GM21529 (cell line): ENCODE measurements around the gene SPEG.

Experiments used
- ATAC-seq: cut with Tn5 transposase; IDR thresholded peaks from one replicate; pipeline ENCODE4 v1.9.1; 2021; ENCODE audit not compliant: unreplicated experiment

The SPEG gene

GRCh38 chr2:219459460-219460311 is 25.0 kb downstream of the SPEG start:
- peak; percentile 69 for ATAC-seq

DNA sequence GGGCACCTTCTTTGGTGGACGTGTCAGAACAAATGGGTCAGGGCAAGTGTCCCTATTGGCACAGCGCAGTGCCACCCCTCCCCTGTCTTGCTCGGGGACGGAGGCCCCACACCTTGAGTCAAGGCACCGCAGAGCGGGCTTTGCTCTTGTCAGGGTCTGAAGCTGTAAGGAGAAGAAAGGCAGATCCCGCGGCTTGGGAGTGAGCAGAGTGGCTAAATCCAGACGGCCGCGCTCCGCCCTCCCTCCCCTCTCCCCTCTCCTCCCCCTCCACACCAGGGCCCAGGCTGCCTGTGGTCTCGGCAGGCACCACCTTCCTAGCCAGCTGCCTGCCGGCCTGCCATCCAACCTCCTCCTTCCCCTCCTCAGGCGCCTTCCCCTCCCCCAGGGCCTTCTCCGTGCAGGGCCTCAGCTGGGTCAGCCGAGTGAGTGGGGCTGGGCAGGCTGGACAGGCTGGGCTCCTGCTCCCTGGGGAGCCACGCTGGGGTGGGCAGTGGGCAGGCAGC is 25.8 kb downstream of the SPEG start:
- ATAC-seq, result no peak

DNA sequence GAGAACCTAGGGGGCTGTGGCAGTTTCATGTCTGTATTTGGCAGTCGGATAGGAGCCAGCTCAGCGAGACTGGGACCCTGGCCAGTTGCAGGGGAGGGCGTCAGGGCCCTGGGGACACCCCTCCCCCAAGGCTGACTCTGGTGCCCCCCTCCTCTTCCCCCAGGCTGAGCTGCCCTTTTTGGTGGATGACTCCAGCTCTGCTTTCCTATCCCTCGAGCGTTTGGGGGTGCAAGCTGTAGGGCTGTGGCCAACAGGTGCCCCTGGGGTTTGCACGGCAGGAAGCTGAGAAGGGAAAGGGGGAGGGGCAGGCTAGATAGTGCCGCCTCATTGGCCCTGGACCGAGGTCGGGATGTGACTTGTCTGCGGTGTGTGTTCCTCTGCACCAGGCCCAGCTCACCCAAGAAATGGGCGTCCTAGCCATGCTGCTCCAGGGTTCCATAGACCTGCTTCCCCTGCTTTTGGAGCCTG is 26.4 kb downstream of the SPEG start:
- no peak for ATAC-seq

- no peak for ATAC-seq
Observed at GRCh38 chr2:219461669-219462068, 27.0 kb downstream of the SPEG start.

- no peak for ATAC-seq
Observed at GRCh38 chr2:219462349-219462748, 27.7 kb downstream of the SPEG start.

DNA sequence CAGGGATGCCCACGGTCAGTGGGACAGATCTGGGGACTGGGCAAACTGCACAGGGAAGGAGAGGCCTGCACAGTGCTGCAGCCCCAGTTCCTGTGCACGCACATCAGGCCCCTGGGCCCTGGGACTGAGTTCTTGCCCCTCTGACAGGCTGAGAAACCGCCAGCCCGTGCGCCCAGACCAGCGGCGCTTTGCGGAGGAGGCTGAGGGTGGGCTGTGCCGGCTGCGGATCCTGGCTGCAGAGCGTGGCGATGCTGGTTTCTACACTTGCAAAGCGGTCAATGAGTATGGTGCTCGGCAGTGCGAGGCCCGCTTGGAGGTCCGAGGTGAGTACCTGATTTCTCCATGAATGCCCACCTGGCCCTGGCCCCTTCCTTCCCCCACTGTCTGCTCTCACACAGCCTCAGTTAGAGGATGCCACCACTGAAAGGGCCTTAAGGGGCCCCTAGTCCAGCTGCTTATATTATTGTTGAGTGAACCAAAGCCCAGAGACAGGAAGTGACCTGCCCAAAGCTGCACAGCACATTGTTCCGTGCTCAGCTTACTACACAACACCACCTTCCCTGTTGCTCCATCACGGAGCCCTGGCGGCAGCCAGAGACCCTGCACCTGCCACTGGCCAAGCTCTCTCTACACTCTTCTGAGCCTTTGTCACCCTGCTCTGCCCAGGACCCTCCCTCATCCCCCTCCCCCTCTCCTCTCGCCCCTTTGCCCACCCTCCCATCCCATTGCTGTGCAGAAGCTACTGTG is 29.8 kb downstream of the SPEG start:
- ATAC-seq, result no peak

DNA sequence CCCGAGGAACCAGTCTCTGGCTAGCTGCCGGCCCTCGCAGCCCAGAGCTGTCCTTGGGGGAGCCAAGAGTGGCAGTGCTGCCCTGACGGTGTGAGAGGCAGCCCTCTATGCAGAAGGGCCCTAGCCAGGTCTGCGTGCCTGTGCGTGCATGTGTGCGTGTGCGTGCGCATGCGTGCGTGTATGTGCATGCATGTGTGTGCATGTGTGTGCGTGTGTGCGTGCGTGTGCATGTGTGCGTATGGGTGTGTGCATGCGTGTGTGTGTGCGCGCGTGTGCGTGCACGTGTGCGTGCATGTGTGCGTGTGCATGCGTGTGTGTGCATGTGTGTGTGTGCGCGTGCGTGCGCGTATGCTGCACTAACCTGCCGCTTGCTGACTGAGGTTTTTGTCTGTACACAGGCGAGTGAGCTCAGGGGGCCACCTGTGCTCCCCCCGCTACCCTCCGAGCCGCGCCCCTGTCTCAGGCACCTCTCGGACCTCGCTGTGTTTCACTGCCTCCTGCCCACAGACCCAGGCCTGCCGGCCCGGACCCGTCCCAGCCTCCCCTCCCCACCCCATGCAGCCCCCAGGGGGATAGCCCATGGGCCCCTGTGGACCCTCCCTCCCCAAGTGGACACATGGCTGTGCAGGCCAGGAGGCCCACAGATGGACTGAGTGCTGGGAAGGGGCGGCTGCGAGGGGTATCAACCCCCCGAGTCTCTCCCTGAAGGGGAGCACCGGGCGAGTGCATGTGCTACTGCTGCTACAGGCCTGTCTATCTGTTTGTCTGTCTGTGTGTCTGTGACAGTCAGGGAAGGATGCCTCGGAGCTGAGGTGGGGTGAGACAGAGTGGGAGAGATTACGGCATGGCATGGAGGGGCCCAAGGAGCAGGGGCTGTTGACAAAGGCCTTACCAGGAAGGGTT is 31.3 kb downstream of the SPEG start:
- no peak for ATAC-seq

- ATAC-seq, result no peak
Observed at GRCh38 chr2:219466816-219467735, 32.4 kb downstream of the SPEG start.

GRCh38 chr2:219467736-219468075 is 33.1 kb downstream of the SPEG start:
- no peak for ATAC-seq

DNA sequence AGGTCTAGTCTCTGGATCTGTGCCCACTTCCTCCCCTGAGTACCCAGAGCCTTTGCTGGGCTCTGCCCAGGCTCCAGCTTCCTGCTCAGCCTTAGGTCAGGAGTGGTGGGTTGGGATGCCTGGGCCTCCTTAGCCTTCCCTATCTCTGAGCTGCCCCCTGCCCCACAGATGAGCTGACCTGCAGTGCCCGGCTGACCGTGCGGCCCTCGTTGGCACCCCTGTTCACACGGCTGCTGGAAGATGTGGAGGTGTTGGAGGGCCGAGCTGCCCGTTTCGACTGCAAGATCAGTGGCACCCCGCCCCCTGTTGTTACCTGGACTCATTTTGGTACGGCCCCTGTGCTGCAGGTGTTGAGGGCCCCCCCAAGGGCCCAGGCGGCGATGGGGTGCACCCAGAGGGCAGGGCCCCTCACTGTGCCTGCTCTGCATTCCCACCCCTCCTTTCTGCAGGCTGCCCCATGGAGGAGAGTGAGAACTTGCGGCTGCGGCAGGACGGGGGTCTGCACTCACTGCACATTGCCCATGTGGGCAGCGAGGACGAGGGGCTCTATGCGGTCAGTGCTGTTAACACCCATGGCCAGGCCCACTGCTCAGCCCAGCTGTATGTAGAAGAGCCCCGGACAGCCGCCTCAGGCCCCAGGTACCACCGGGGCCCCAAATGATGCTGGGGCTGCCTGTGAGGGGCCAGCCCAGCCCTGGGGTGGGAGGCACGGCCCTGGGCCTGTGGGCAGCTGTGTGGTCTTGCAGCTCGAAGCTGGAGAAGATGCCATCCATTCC is 34.0 kb downstream of the SPEG start:
- ATAC-seq, result no peak

DNA sequence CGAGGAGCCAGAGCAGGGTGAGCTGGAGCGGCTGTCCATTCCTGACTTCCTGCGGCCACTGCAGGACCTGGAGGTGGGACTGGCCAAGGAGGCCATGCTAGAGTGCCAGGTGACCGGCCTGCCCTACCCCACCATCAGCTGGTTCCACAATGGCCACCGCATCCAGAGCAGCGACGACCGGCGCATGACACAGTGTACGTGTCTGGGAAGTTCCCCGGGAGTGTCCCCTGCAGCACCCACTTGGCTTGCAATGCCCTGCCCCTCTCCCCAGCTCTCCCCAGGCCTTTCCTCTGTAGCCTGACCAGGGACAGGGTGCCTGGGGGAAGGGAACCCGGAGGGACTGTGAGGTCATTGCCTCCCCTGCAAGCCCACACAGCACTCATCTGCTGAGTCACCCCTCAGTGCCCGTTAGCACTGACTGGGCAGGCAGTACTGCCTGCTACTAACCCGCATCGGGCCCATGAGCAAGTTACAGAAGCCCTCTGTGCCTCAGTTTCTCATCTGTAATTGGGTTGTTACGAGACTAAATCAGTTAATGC is 34.6 kb downstream of the SPEG start:
- no peak for ATAC-seq

GRCh38 chr2:219470429-219470828 is 35.8 kb downstream of the SPEG start:
- no peak for ATAC-seq

GRCh38 chr2:219471476-219472371 is 37.1 kb downstream of the SPEG start:
- ATAC-seq, result no peak

DNA sequence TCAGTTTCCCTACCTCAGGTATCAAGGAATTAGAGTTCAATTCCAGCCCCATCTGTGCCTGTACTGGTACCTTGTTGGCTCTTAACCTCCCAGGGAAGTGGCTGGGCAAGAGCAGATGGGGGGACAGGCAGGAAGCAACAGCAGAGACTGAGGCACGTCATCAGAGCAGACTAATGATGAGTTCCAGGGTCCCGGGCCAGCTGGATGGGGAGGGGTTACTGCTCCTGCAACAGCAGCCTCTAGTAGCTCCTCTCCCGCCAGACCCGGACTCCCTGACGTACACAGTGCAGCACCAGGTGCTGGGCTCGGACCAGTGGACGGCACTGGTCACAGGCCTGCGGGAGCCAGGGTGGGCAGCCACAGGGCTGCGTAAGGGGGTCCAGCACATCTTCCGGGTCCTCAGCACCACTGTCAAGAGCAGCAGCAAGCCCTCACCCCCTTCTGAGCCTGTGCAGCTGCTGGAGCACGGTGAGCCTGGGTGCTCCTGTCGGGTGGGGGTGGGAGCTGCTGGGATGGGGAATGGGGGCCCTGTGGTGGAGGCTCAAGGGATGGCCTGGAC is 38.1 kb downstream of the SPEG start:
- no peak for ATAC-seq

- ATAC-seq, result no peak
Observed at GRCh38 chr2:219473511-219473910, 38.9 kb downstream of the SPEG start.

DNA sequence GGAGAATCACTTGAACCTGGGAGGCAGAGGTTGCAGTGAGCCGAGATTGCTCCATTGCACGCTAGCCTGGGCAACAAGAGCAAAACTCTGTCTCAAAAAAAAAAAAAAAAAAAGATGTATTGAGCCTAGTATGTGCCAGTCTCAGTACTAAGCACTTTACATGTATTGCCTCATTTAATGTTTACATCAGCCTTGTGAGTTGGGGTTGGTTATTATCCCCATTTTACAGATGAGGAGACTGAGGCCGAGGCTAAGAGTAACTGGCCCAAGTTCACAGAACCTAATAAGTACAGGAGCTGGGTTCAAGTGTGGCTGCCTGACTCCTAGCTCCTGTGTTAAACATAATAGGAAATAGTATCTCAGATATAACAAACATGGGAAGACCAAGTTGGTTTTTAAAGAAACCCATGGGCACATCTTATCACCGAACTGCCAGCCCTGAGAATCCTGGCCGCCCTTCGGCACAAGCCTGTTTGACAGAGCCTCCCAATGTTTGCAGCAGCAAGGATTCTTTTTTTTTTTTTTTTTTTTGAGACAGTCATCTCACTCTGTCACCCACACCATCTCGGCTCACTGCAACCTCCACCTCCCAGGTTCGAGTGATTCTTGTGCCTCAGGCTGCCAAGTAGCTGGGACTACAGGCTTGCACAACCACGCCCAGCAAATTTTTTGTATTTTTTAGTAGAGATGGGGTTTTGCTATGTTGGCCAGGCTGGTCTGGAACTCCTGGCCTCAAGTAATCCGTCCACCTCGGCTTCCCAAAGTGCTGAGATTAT is 39.8 kb downstream of the SPEG start:
- no peak for ATAC-seq

GRCh38 chr2:219475278-219475677 is 40.6 kb downstream of the SPEG start:
- no peak for ATAC-seq
